SK-N-SH treated with all-trans-retinoic acid at 6 μM for 48 hours (cell line): ENCODE data around the gene TECTA.
A peak's percentile ranks its signal among the peaks of the same experiment; 100 is the strongest.

Source experiments
- ATAC-seq: fragments of 200-7000 bp; cut with Tn5 transposase; 3 replicates; pipeline ENCODE4 v1.9.1; 2020; ENCODE audit warnings: mild to moderate bottlenecking, moderate library complexity
- ARNTL ChIP-seq: fragments of 450-650 bp; formaldehyde crosslinking; IDR thresholded peaks from 2 replicates; pipeline ENCODE4 v1.5.0; 2020; ENCODE audit warnings: low read depth, mild to moderate bottlenecking, moderate library complexity, borderline replicate concordance
- CREB5 ChIP-seq: fragments of 250-450 bp; sonication (Bioruptor Pico); IDR thresholded peaks from 2 replicates; pipeline ENCODE4 v1.5.1; 2020; ENCODE audit warnings: low read depth, mild to moderate bottlenecking, moderate library complexity
- ESRRG ChIP-seq: fragments of 250-450 bp; sonication (Bioruptor Pico); IDR thresholded peaks from 2 replicates; pipeline ENCODE4 v1.6.1; 2021; ENCODE audit warnings: mild to moderate bottlenecking
- GLIS3 ChIP-seq: fragments of 250-450 bp; sonication (Bioruptor Pico); IDR thresholded peaks from 2 replicates; pipeline ENCODE4 v1.5.0; 2020; ENCODE audit warnings: mild to moderate bottlenecking, moderate library complexity
- ISL1 ChIP-seq: fragments of 250-450 bp; sonication (Bioruptor Pico); IDR thresholded peaks from 2 replicates; pipeline ENCODE4 v2.1.2; 2022; ENCODE audit warnings: mild to moderate bottlenecking, moderate library complexity
- OSR1 ChIP-seq: fragments of 250-450 bp; sonication (Bioruptor Pico); IDR thresholded peaks from 2 replicates; pipeline ENCODE4 v1.8.0; 2022; ENCODE audit warnings: moderate library complexity, mild to moderate bottlenecking, inconsistent platforms
- PPARA ChIP-seq: fragments of 250-450 bp; sonication (Bioruptor Pico); IDR thresholded peaks from 2 replicates; pipeline ENCODE4 v1.5.0; 2020; ENCODE audit warnings: mild to moderate bottlenecking, borderline replicate concordance
- RARB ChIP-seq: fragments of 250-450 bp; sonication (Bioruptor Pico); IDR thresholded peaks from 2 replicates; pipeline ENCODE4 v1.8.0; 2021; ENCODE audit warnings: mild to moderate bottlenecking, moderate library complexity
- SNAI2 ChIP-seq: fragments of 250-450 bp; sonication (Bioruptor Pico); IDR thresholded peaks from 2 replicates; pipeline ENCODE4 v1.5.0; 2020; ENCODE audit warnings: mild to moderate bottlenecking, moderate library complexity
- TCF4 ChIP-seq: fragments of 250-450 bp; sonication (Bioruptor Pico); IDR thresholded peaks from 2 replicates; pipeline ENCODE4 v1.8.0; 2021; ENCODE audit warnings: mild to moderate bottlenecking, moderate library complexity, borderline replicate concordance
- TOX ChIP-seq: fragments of 250-450 bp; sonication (Bioruptor Pico); IDR thresholded peaks from 2 replicates; pipeline ENCODE4 v1.8.0; 2021; ENCODE audit warnings: mild to moderate bottlenecking, moderate library complexity, borderline replicate concordance
- ZC3H10 ChIP-seq: fragments of 250-450 bp; sonication (Bioruptor Pico); IDR thresholded peaks from 2 replicates; pipeline ENCODE4 v1.5.1; 2021; ENCODE audit warnings: mild to moderate bottlenecking, moderate library complexity
- ZFP3 ChIP-seq: fragments of 250-450 bp; sonication (Bioruptor Pico); IDR thresholded peaks from 2 replicates; pipeline ENCODE4 v1.5.0; 2020; ENCODE audit warnings: mild to moderate bottlenecking, moderate library complexity
- ZFP30 ChIP-seq: fragments of 450-650 bp; formaldehyde crosslinking; IDR thresholded peaks from 2 replicates; pipeline ENCODE4 v1.5.0; 2022; ENCODE audit warnings: mild to moderate bottlenecking, moderate library complexity
- ZNF565 ChIP-seq: fragments of 450-650 bp; formaldehyde crosslinking; conservative IDR thresholded peaks from 2 replicates; pipeline ENCODE4 v1.5.0; 2020; ENCODE audit warnings: low read depth, mild to moderate bottlenecking, moderate library complexity
- ZNF70 ChIP-seq: fragments of 450-650 bp; formaldehyde crosslinking; IDR thresholded peaks from 2 replicates; pipeline ENCODE4 v1.5.0; 2020; ENCODE audit warnings: mild to moderate bottlenecking, moderate library complexity
- ZNF8 ChIP-seq: fragments of 450-650 bp; formaldehyde crosslinking; IDR thresholded peaks from 2 replicates; pipeline ENCODE4 v1.5.0; 2020; ENCODE audit warnings: mild to moderate bottlenecking, moderate library complexity
- TF ChIP-seq, protein P1 (sequence below): fragments of 250-450 bp; sonication (Bioruptor Pico); IDR thresholded peaks from 2 replicates; pipeline ENCODE4 v1.8.0; 2020; ENCODE audit warnings: mild to moderate bottlenecking, moderate library complexity, borderline replicate concordance
- TF ChIP-seq, protein P2 (sequence below): fragments of 250-450 bp; sonication (Bioruptor Pico); IDR thresholded peaks from 2 replicates; pipeline ENCODE4 v1.5.0; 2020; ENCODE audit warnings: mild to moderate bottlenecking, moderate library complexity
- TF ChIP-seq, protein P3 (sequence below): fragments of 250-450 bp; sonication (Bioruptor Pico); IDR thresholded peaks from 2 replicates; pipeline ENCODE4 v1.5.1; 2021; ENCODE audit warnings: mild to moderate bottlenecking, moderate library complexity

The TECTA gene

GRCh38 chr11:121089566-121089965, 11.5 kb upstream of the TECTA start:
- no peak for TF ChIP-seq ARNTL
- no peak for TF ChIP-seq ZC3H10 (CRISPR knock-in tag)
- no peak for TF ChIP-seq ZFP3
- TF ChIP-seq ESRRG, result no peak
- TF ChIP-seq OSR1 (CRISPR knock-in tag), result no peak
- no peak for TF ChIP-seq TCF4 (CRISPR knock-in tag)
- no peak for ATAC-seq

DNA sequence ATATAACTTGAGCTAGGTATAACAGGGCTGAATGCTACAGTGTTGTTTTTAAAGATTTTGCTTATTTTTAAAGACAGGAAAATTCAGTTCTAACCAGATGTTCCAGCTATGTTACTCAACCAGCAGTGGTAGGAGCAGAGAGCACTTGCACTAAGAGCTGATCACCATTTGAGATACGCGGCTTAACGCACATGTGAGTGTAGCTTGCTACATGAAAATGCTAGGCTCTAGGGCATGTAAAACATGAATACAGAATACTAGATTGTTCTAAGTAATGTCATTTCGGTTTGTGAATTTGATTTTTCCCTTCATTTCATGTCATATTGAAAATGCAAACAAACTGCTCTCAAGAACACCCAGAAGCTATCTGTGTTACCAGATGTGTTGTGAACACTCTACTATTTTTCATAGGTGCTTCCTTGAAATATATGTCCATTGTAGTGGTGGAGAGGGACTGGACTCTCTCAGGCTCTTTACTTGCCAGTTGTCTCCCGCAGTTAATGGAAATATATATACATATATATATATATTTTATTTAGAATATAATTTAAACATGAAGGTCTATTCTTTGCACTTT, 10.8 kb upstream of the TECTA start:
- peak; percentile 21; the same call in 1 of the 3 replicates for ATAC-seq

DNA sequence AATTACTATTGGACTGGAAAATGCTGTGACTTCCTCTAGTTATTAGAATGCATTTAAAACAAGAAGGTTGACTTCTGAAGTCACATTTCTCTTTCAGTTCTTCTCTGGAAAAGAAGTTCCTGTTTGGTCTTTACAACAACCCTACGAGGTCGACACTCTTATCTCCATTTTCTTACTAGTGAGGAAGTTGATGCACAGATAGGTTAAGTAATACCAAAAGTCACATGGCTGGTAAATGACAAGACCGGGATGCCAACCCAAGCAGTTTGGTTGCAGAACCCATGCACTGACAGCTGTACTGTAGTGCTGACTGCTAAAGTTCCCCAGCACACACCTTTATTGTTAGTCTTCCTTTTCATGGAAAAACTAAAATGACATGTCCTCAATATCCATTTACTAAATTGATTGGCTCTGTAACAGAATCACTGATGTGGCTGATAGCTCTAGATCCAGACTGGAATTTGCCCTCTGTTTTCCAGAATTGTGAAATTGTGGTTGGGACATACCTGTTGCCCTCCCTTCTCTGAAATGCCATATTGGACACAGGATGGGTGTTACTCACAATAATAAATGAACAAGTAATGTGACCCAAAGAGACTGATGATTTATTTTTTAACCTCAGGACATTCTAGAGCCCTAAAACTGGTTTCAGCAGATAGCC, 9.4 kb upstream of the TECTA start:
- ATAC-seq, result no peak
- TF ChIP-seq OSR1 (CRISPR knock-in tag) (no peak), GLIS3 (CRISPR knock-in tag) (no peak), ZFP30 (no peak), TOX (CRISPR knock-in tag) (no peak), ESRRG (no peak), ARNTL (no peak), ISL1 (CRISPR knock-in tag) (no peak), PPARA (no peak), ZC3H10 (CRISPR knock-in tag) (no peak), ZNF565 (CRISPR knock-in tag) (no peak), SNAI2 (no peak), RARB (CRISPR knock-in tag) (no peak), ZNF8 (CRISPR knock-in tag) (no peak), TCF4 (CRISPR knock-in tag) (no peak)
- TF ChIP-seq, protein P1, sequence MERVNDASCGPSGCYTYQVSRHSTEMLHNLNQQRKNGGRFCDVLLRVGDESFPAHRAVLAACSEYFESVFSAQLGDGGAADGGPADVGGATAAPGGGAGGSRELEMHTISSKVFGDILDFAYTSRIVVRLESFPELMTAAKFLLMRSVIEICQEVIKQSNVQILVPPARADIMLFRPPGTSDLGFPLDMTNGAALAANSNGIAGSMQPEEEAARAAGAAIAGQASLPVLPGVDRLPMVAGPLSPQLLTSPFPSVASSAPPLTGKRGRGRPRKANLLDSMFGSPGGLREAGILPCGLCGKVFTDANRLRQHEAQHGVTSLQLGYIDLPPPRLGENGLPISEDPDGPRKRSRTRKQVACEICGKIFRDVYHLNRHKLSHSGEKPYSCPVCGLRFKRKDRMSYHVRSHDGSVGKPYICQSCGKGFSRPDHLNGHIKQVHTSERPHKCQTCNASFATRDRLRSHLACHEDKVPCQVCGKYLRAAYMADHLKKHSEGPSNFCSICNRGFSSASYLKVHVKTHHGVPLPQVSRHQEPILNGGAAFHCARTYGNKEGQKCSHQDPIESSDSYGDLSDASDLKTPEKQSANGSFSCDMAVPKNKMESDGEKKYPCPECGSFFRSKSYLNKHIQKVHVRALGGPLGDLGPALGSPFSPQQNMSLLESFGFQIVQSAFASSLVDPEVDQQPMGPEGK (CRISPR knock-in tag), result no peak
- TF ChIP-seq, protein P2, sequence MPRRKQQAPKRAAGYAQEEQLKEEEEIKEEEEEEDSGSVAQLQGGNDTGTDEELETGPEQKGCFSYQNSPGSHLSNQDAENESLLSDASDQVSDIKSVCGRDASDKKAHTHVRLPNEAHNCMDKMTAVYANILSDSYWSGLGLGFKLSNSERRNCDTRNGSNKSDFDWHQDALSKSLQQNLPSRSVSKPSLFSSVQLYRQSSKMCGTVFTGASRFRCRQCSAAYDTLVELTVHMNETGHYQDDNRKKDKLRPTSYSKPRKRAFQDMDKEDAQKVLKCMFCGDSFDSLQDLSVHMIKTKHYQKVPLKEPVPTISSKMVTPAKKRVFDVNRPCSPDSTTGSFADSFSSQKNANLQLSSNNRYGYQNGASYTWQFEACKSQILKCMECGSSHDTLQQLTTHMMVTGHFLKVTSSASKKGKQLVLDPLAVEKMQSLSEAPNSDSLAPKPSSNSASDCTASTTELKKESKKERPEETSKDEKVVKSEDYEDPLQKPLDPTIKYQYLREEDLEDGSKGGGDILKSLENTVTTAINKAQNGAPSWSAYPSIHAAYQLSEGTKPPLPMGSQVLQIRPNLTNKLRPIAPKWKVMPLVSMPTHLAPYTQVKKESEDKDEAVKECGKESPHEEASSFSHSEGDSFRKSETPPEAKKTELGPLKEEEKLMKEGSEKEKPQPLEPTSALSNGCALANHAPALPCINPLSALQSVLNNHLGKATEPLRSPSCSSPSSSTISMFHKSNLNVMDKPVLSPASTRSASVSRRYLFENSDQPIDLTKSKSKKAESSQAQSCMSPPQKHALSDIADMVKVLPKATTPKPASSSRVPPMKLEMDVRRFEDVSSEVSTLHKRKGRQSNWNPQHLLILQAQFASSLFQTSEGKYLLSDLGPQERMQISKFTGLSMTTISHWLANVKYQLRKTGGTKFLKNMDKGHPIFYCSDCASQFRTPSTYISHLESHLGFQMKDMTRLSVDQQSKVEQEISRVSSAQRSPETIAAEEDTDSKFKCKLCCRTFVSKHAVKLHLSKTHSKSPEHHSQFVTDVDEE (CRISPR knock-in tag), result no peak
- TF ChIP-seq, all 23 proteins: peak for 0

More for the DNA sequence above, 10.8 kb upstream of the TECTA start:
- TF ChIP-seq ZNF70 (CRISPR knock-in tag) (peak; percentile 66; the same call in 1 of the 2 replicates), TCF4 (CRISPR knock-in tag) (peak; percentile 48; the same call in 1 of the 2 replicates), ESRRG (no peak)
- TF ChIP-seq, protein P3, sequence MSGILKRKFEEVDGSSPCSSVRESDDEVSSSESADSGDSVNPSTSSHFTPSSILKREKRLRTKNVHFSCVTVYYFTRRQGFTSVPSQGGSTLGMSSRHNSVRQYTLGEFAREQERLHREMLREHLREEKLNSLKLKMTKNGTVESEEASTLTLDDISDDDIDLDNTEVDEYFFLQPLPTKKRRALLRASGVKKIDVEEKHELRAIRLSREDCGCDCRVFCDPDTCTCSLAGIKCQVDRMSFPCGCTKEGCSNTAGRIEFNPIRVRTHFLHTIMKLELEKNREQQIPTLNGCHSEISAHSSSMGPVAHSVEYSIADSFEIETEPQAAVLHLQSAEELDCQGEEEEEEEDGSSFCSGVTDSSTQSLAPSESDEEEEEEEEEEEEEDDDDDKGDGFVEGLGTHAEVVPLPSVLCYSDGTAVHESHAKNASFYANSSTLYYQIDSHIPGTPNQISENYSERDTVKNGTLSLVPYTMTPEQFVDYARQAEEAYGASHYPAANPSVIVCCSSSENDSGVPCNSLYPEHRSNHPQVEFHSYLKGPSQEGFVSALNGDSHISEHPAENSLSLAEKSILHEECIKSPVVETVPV (CRISPR knock-in tag), result no peak

- TF ChIP-seq CREB5 (no peak), SNAI2 (no peak), ZFP30 (no peak)
- TF ChIP-seq, protein P3 (CRISPR knock-in tag), result no peak
- no peak for ATAC-seq
Observed at GRCh38 chr11:121095561-121095960, 5.5 kb upstream of the TECTA start.
